Cardiac muscle cell (in vitro differentiated cells and primary cell): ENCODE measurements around the gene NUP153. TPM values are rescaled to one million over a fixed set of nuclear protein-coding genes. Genes with fewer than 3 reads are reported as not detected.
"Not testable (repeated sequence)": the region's sequence is repeated elsewhere in the genome, so short reads cannot be mapped to it uniquely, and the experiment has no call there.

Experiments used
- DNase-seq, 2 donors: peaks; one replicate each; pipeline versions ENCODE4 v3.0.0 to v3.0.0-alpha.2; 2010 to 2017; ENCODE audit warnings: low read depth in 1 of 2, low spot score in 1 of 2
- H3K27ac ChIP-seq: fragments of 200-600 bp; sonication (generic); 2 replicates; pipeline ENCODE4 v1.5.1; 2016
- H3K27me3 ChIP-seq: fragments of 200-600 bp; sonication (generic); 2 replicates; pipeline ENCODE4 v1.6.0; 2016; ENCODE audit warnings: control low read depth
- H3K36me3 ChIP-seq: fragments of 200-600 bp; sonication (generic); 2 replicates; pipeline ENCODE4 v1.5.1; 2016; ENCODE audit warnings: control low read depth
- H3K4me1 ChIP-seq: fragments of 200-600 bp; sonication (generic); 2 replicates; pipeline ENCODE4 v1.8.1; 2017; ENCODE audit warnings: low read depth, mild to moderate bottlenecking, mixed run types
- H3K4me3 ChIP-seq: fragments of 200-600 bp; sonication (generic); 2 replicates; pipeline ENCODE4 v1.5.1; 2016; ENCODE audit warnings: mild to moderate bottlenecking
- H3K9me3 ChIP-seq: fragments of 200-600 bp; sonication (generic); 2 replicates; pipeline ENCODE4 v1.5.1; 2017; ENCODE audit warnings: low read depth, mild to moderate bottlenecking, control low read depth
- polyA plus RNA-seq: library from polyadenylated mRNA; unstranded; fragments of >200 nt; fragmentation: Nextera tagmentation; extraction: Ambion mirVana; gene quantifications from 2 replicates; pipeline ENCODE4 v1.2.1, GENCODE V29; 2016
- total RNA-seq: library from RNA; depleted of rRNA; stranded (reverse); fragments of >200 nt; gene quantifications from 2 replicates; pipeline ENCODE4 v1.2.3, GENCODE V29; 2016
- TF ChIP-seq, protein P1 (sequence below): IDR thresholded peaks from 2 replicates; pipeline ENCODE4 v1.5.1; 2012; ENCODE audit warnings: low read depth, mild to moderate bottlenecking, low read length

Gene NUP153
- total RNA-seq (18.1 and 26.2 TPM in 2 replicates), polyA plus RNA-seq (9.2 and 14.8 TPM in 2 replicates)

DNA sequence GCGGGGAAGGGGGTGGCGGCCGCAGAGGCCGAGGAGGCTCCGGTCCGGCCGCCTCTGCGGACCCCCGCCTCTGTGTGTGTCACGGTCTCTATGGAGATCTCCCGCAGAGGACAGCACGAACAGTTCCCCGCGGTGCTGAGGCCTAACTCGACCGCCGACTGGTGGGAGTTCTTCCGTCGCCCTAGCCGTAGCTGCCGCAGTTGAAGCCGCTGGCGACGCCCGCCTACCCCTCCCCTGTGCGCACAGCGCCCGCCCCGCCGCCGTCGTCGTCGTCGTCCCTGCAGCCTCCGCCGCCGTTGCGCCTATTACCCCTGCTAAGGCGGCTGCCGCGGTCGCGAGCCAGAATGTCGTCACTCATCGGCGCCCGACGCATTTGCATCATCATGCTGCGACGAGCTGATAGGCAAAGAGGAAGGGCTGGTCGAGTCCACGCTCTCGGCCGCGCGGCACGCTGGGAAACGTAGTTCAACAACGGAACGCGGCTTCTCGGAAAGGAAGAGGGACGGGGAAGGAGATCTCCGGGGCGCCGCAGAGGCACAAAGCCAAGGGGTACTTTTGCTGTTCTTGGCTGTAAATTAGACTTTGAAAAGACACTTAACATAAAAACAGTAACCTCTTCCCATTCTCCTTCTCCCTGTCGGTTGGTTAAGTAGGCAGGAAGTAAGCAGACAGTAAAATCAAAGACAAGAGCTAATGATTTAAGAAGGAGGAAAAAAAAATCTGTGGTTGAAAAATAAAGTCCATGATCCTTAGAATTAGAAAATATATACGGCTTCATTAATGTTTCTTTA lies at the start of gene NUP153:
NUP153 (minus strand) TSS at position 346 of the 791 bp plus-strand sequence. CDS start 538 bp downstream, outside the sequence.
- peak within 1 kb of the TSS; percentile 98 for H3K27ac ChIP-seq
- no peaks in the 10 kb centered on the region for H3K36me3 ChIP-seq
- H3K27me3 ChIP-seq, result no peaks in the 10 kb centered on the region
- TF ChIP-seq, protein P1, sequence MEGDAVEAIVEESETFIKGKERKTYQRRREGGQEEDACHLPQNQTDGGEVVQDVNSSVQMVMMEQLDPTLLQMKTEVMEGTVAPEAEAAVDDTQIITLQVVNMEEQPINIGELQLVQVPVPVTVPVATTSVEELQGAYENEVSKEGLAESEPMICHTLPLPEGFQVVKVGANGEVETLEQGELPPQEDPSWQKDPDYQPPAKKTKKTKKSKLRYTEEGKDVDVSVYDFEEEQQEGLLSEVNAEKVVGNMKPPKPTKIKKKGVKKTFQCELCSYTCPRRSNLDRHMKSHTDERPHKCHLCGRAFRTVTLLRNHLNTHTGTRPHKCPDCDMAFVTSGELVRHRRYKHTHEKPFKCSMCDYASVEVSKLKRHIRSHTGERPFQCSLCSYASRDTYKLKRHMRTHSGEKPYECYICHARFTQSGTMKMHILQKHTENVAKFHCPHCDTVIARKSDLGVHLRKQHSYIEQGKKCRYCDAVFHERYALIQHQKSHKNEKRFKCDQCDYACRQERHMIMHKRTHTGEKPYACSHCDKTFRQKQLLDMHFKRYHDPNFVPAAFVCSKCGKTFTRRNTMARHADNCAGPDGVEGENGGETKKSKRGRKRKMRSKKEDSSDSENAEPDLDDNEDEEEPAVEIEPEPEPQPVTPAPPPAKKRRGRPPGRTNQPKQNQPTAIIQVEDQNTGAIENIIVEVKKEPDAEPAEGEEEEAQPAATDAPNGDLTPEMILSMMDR, result no peak
- peak within 1 kb of the TSS; percentile 77 for H3K4me3 ChIP-seq
- H3K9me3 ChIP-seq, result no peaks in the 10 kb centered on the region
- peak; percentile 97 to 99 for DNase-seq
- H3K4me1 ChIP-seq, result peaks cover 11% of the 10 kb centered on the region

DNA sequence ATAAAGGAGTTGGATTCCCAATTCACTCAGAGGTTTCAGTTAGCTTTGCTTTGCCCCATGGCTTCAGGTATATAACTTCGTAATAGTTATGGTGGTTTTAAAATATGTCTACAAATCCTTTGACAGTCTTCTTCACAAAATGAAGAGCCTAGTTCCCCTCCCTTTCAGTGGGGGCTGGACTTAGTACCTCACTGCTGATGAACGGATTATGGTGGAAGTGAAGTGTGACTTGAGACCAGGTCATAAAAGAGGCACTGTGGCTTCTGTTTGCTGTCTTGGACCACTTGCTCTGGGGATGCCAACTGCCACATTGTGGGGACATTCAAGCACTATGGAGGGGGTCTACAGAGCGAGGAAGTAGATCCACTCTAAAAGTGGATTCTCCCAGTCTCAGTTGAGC lies 47.5 kb upstream of the NUP153 start:
- no peaks in the 10 kb centered on the region for H3K4me1 ChIP-seq
- H3K36me3 ChIP-seq, result no peaks in the 10 kb centered on the region
- TF ChIP-seq, protein P1, result no peak
- DNase-seq, result no peak
- no peaks in the 10 kb centered on the region for H3K9me3 ChIP-seq
- H3K4me3 ChIP-seq, result no peak overlapping the region
- H3K27me3 ChIP-seq, result no peaks in the 10 kb centered on the region
- H3K27ac ChIP-seq, result no peak overlapping the region

DNA sequence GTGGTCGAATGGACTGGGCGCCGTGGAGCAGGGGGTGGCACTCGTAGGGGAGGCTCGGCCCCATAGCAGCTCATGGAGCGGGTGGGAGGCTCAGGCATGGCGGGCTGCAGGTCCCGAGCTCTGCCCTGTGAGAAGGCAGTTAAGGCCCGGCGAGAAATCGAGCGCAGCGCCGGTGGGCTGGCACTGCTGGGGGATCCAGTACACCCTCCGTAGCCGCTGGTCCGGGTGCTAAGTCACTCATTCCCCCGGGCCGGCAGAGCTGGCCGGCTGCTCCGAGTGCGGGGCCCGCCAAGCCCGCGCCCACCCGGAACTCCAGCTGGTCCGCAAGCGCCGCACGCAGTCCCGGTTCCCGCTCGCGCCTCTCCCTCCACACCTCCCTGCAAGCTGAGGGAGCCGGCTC lies 38.6 kb upstream of the NUP153 start:
- not testable (repeated sequence) for H3K4me1 ChIP-seq, H3K27ac ChIP-seq, H3K9me3 ChIP-seq, H3K27me3 ChIP-seq, DNase-seq, H3K36me3 ChIP-seq, H3K4me3 ChIP-seq

GRCh38 chr6:17744757-17745308 lies 38.1 kb upstream of the NUP153 start:
- DNase-seq, H3K9me3 ChIP-seq, H3K4me3 ChIP-seq, H3K27ac ChIP-seq, H3K4me1 ChIP-seq, H3K27me3 ChIP-seq, H3K36me3 ChIP-seq: not testable (repeated sequence)

- Histone ChIP-seq H3K36me3 (no peaks in the 10 kb centered on the region), H3K27ac (no peak overlapping the region), H3K4me3 (no peak overlapping the region), H3K27me3 (no peaks in the 10 kb centered on the region), H3K4me1 (no peaks in the 10 kb centered on the region), H3K9me3 (no peaks in the 10 kb centered on the region)
- TF ChIP-seq, protein P1, result no peak
- DNase-seq, result no peak
Measured at GRCh38 chr6:17744019-17744756, 37.5 kb upstream of the NUP153 start.

- TF ChIP-seq, protein P1, result no peak
- no peaks in the 10 kb centered on the region for H3K4me1 ChIP-seq
- H3K36me3 ChIP-seq, result no peaks in the 10 kb centered on the region
- DNase-seq, result no peak
- H3K4me3 ChIP-seq, result no peak overlapping the region
- H3K27me3 ChIP-seq, result no peaks in the 10 kb centered on the region
- H3K9me3 ChIP-seq, result no peaks in the 10 kb centered on the region
- no peak overlapping the region for H3K27ac ChIP-seq
Measured at GRCh38 chr6:17741507-17741906, 34.8 kb upstream of the NUP153 start.
